Cardiac fibroblast (primary cell): Measurements from ENCODE around the gene UQCR11.
A peak's percentile ranks its signal among the peaks of the same experiment; 100 is the strongest.

Experiments
- DNase-seq, 2 donors: peaks; one replicate each; pipeline versions ENCODE4 v3.0.0 to v3.0.0-alpha.2; 2010; ENCODE audit warnings: low read depth in 2 of 2
- H3K4me3 ChIP-seq, 2 donors: replicated peaks in 1 of 2; 1 replicate in 1 of 2; 2 replicates in 1 of 2; pipeline ENCODE4 v1.5.1; 2011; ENCODE audit warnings: low read depth in 2 of 2, low read length in 2 of 2, mild to moderate bottlenecking in 2 of 2, moderate library complexity in 1 of 2
- TF ChIP-seq, protein P1 (sequence below): IDR thresholded peaks from one replicate; pipeline ENCODE4 v1.5.1; 2011; ENCODE audit warnings: low read depth, mild to moderate bottlenecking, low read length, inconsistent platforms

The UQCR11 gene

DNA sequence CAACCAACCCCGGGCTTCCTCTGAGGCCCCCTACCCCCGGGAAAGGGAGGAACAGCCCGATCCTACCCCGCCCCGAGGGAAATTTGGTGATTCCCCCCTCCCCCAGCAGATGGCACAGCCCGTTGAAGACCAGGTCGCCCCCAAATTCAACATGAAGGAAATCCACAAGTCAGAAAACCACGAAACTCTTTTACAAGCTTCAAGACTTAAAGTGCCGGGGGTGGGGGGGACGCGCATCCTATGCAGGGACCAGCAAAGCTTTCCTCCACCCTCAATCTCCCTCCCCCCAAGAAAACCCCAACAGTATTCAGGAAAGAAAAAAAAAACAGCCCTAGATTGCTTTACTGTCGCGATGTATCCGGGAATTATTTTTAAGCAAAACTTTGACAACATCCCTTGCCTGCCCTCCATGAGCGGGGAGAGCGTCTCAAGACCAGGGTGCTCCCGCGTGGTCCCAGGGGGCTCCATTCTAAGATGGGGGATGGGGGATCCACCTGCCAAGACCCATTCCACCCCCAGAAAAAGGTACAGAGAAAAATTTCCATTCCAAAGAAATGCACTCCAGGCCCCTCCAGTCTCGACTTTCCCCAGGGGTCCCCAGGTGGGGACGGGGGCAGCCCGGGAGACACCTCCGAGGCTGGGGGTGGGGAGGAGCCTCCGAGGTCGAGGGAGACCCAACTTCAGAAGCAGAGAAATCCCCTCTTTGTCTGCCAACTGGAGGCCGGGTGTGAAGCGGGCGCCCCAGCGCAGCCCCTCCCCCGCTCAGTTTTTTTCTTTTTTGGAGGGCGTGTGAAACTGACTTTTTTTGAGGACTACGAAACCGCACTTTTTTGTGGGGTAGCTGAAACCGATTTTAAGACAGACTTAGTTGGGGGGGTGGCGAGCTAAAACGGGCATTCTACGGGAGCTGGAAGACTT is 45.6 kb upstream of the UQCR11 start:
- peak; percentile 37 to 39 for DNase-seq
- TF ChIP-seq, protein P1, sequence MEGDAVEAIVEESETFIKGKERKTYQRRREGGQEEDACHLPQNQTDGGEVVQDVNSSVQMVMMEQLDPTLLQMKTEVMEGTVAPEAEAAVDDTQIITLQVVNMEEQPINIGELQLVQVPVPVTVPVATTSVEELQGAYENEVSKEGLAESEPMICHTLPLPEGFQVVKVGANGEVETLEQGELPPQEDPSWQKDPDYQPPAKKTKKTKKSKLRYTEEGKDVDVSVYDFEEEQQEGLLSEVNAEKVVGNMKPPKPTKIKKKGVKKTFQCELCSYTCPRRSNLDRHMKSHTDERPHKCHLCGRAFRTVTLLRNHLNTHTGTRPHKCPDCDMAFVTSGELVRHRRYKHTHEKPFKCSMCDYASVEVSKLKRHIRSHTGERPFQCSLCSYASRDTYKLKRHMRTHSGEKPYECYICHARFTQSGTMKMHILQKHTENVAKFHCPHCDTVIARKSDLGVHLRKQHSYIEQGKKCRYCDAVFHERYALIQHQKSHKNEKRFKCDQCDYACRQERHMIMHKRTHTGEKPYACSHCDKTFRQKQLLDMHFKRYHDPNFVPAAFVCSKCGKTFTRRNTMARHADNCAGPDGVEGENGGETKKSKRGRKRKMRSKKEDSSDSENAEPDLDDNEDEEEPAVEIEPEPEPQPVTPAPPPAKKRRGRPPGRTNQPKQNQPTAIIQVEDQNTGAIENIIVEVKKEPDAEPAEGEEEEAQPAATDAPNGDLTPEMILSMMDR, result peak; percentile 2
- peak overlapping the region; percentile 64 to 80 for H3K4me3 ChIP-seq

DNA sequence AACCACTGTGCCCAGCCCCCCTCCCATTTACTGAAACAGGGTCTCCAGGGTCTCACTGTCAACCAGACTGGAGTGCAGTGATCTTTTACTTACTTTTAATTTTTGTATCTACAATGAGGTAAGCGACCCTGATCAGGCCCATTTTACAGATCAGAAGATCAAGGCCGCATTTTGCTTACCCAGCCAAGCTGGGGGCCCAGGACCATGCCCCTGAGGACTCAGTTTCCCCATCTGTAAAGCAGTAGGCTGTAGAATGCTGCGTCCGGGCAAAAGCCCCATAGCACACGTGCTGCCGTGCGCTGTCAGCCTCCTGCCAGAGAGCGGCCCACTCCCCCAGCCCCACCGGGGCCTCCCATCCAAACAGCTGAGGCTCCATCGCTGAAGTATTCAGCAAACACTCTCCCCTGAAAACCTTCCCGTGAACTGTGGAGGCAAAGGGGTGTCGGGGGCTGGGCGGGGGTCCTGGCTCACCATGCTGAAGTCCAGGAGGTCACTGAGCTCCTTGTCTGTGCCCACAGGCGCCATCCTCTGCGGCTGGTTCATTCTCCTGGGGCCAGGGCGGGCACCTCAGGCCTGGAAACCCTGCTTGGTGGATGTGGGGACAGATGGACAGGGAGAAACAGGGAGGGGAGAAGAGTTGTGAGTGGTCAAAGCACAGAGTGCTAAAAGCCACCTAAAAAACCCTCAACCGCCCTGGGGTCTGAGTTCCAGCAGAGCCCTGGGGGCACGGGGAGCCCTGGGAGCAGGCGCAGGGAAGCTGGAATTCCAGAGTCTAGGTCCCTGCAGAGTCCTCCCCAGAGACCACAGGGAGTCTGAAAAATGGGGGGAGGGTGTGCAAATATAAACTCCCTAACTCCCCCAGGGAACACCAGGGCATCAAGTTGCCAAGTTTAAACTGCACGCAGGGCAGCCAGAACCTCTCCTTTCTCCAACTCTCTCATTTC is 44.7 kb upstream of the UQCR11 start:
- TF ChIP-seq, protein P1, result no peak
- no peak for DNase-seq
- H3K4me3 ChIP-seq, result peak overlapping the region; percentile 64 to 80

DNA sequence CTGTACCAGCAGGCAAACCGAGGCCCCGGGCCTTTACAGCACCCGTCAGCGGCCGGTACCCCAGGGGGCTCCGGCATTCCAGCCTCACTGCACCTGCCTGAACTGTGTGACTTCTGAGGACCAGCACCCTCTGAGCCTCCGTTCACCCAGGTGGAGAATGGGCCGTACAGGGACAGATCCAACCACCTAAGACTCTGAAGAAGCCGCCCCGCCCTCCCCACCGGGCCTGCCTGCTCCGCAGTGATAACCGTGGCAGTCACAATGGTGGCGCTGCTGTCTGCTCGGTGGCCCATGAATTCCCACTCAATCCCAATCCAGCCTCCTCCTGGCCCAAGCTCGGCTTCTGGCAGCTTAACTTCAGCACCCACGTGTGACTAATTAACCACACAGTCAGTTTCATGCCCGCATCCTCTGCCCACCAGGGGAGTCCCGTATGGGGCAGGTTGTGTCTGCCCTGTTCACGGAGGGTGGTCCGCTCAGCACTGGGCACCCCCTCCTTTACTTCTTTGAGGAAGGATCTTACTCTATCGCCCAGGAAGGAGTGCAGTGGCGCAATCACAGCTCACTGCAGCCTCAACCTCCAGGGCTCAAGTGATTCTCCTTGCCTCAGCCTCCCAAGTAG is 43.8 kb upstream of the UQCR11 start:
- no peak for DNase-seq
- TF ChIP-seq, protein P1, result no peak
- no peak overlapping the region for H3K4me3 ChIP-seq

DNA sequence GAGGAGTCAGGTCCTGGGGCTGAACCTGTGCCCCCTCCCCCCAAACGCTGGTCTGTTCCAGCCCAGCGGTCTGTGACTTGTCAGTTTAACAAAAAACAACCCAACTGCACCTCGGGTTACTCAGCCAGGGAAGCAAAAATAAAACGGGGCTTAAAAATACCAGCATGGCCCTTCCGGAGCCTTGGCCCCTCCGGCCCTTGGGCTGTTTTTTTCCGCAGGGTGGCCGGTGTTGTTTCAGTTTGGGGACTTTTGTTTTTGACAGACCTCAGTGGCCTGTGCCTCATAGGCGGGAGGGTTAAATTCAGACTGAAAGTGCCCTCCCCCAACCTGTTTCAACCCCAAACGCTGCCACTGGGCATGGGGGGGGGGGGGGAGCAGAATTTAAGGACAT is 43.2 kb upstream of the UQCR11 start:
- TF ChIP-seq, protein P1, result no peak
- no peak for DNase-seq
- H3K4me3 ChIP-seq, result no peak overlapping the region

DNA sequence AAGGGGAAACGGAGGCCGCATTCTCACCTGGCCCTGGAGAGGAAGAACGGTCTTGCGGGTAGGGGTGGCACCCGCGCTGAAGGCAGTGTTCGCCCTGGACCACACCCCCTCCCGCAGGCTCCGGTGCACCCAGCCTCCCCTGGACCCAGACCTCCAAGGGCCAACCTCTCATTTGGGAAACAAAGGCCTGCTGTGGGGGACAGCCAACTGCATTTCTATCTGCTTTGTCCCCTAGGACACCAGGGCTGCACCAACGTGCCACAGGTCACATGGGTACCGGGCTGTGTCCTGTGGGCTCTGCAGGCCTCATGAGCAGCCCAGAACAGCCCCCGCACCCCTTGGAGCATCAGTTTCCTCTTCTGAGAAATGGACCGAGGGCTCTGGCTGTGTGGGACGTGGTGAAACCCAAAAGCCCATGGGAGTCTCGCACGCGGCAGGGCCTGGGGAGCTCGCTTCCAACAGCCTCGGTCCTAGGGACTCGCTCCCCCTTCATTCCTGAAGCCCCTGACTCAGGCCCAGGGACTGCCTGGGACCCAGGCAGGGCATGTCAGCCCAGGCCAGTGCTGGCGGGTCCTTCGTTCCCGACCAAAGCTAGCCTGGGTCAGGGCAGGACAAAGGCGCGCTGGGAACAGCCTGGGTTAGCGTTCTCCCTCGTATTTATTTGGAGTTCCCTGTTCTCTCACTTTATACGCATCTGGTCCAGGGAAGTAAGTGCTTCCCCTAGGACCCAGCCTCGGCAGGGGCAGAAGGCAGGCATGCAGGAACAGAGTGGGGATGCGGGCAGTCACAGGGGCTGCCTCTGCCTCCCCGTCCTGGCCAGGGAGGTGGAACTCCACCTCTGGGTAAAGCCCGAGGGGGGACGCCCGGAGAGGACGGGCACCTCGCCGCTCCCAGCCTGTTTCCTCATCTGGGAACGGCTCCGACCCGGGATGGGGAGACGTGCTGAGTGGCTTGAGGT is 42.5 kb upstream of the UQCR11 start:
- TF ChIP-seq, protein P1, result no peak
- H3K4me3 ChIP-seq, result no peak overlapping the region
- DNase-seq, result no peak
